ENCODE results near the gene ARHGAP26.

The ARHGAP26 gene

GRCh38 chr5:143129910-143130612, 359.9 kb downstream of the ARHGAP26 start:
- no peak for DNase-seq

GRCh38 chr5:143130613-143131305, 360.6 kb downstream of the ARHGAP26 start:
- DNase-seq = no peak

GRCh38 chr5:143131972-143132371, 361.8 kb downstream of the ARHGAP26 start:
- no peak for DNase-seq

- no peak for DNase-seq
Measured at GRCh38 chr5:143132739-143133138, 362.6 kb downstream of the ARHGAP26 start.

GRCh38 chr5:143133721-143134120, 363.5 kb downstream of the ARHGAP26 start:
- no peak for DNase-seq

- no peak for DNase-seq
Measured at GRCh38 chr5:143134269-143134668, 364.1 kb downstream of the ARHGAP26 start.

GRCh38 chr5:143134900-143135299, 364.7 kb downstream of the ARHGAP26 start:
- no peak for DNase-seq

GRCh38 chr5:143135832-143136551, 365.8 kb downstream of the ARHGAP26 start:
- DNase-seq = no peak

GRCh38 chr5:143138839-143139238, 368.7 kb downstream of the ARHGAP26 start:
- DNase-seq = no peak

GRCh38 chr5:143139585-143139984, 369.4 kb downstream of the ARHGAP26 start:
- no peak for DNase-seq

- no peak for DNase-seq
Measured at GRCh38 chr5:143140492-143141203, 370.5 kb downstream of the ARHGAP26 start.

- no peak for DNase-seq
Measured at GRCh38 chr5:143141652-143142051, 371.5 kb downstream of the ARHGAP26 start.

GRCh38 chr5:143142596-143143435, 372.6 kb downstream of the ARHGAP26 start:
- no peak for DNase-seq

- DNase-seq = no peak
Measured at GRCh38 chr5:143143973-143144372, 373.8 kb downstream of the ARHGAP26 start.

- no peak for DNase-seq
Measured at GRCh38 chr5:143145243-143146160, 375.3 kb downstream of the ARHGAP26 start.

GRCh38 chr5:143146161-143146560, 376.0 kb downstream of the ARHGAP26 start:
- DNase-seq = no peak

- no peak for DNase-seq
Measured at GRCh38 chr5:143147383-143147782, 377.2 kb downstream of the ARHGAP26 start.

GRCh38 chr5:143147902-143148301, 377.7 kb downstream of the ARHGAP26 start:
- DNase-seq = no peak

GRCh38 chr5:143148771-143149170, 378.6 kb downstream of the ARHGAP26 start:
- DNase-seq = no peak

GRCh38 chr5:143149759-143150158, 379.6 kb downstream of the ARHGAP26 start:
- DNase-seq = no peak
